Sigmoid colon (tissue), 7 donors: ENCODE data around the gene NID1. TPM values are rescaled to one million over a fixed set of nuclear protein-coding genes. Genes with fewer than 3 reads are reported as not detected.
A peak's percentile ranks its signal among the peaks of the same experiment; 100 is the strongest.

ENCODE experiments used
- DNase-seq: peaks from one replicate; pipeline ENCODE4 v3.0.0-alpha.2; 2019
- H3K27ac ChIP-seq, 4 donors: fragments of 200-600 bp; sonication (generic); one replicate each; pipeline ENCODE4 v1.5.1; 2016 to 2019; ENCODE audit warnings: mild to moderate bottlenecking in 1 of 4
- H3K27me3 ChIP-seq, 3 donors: fragments of 200-600 bp; sonication (generic); one replicate each; pipeline ENCODE4 v1.5.1; 2019; ENCODE audit warnings: mild to moderate bottlenecking in 1 of 3
- H3K36me3 ChIP-seq, 4 donors: fragments of 200-600 bp; sonication (generic); one replicate each; pipeline ENCODE4 v1.5.1; 2016 to 2019
- H3K4me1 ChIP-seq, 4 donors: fragments of 200-600 bp; sonication (generic); one replicate each; pipeline ENCODE4 v1.5.1; 2017 to 2019
- H3K4me3 ChIP-seq, 4 donors: fragments of 200-600 bp; sonication (generic); one replicate each; pipeline ENCODE4 v1.5.1; 2017 to 2019; ENCODE audit warnings: mild to moderate bottlenecking in 2 of 4, moderate library complexity in 1 of 4
- H3K9me3 ChIP-seq, 4 donors: fragments of 200-600 bp in 3 of 4; sonication (generic) in 3 of 4; one replicate each; pipeline versions ENCODE4 v1.5.1 to v1.6.1; 2013 to 2019
- EP300 ChIP-seq, 4 donors: sonication (generic); formaldehyde crosslinking; IDR thresholded peaks; one replicate each; pipeline ENCODE4 v1.6.1; 2017; ENCODE audit warnings: antibody characterized with exemption in 4 of 4
- POLR2A ChIP-seq, 2 donors: fragments of 450-650 bp; IDR thresholded peaks; one replicate each; pipeline ENCODE4 v1.6.1; 2016; ENCODE audit warnings: antibody characterized with exemption in 2 of 2, mild to moderate bottlenecking in 2 of 2, moderate library complexity in 2 of 2
- POLR2AphosphoS5 ChIP-seq, 4 donors: sonication (generic); formaldehyde crosslinking; IDR thresholded peaks; one replicate each; pipeline ENCODE4 v1.6.1; 2017; ENCODE audit warnings: antibody characterized with exemption in 4 of 4
- WGBS, 2 donors: extraction: QIAGEN DNeasy Blood & Tissue Kit; methylation state at CpG; one replicate each; pipeline ENCODE4 v1.1.7; 2013; 5-methylcytosine and 5-hydroxymethylcytosine counted together
- intact Hi-C: fragments of 100-400 bp; cut with DNase I; formaldehyde crosslinking; loops from one replicate; pipeline ENCODE4 v1.15.1; 2023
- polyA plus RNA-seq, 3 donors: library from polyadenylated mRNA; stranded (reverse); fragments of 200-250 nt; gene quantifications; one replicate each; pipeline ENCODE4 v1.2.3, GENCODE V29; 2013
- total RNA-seq, 4 donors: library from RNA; depleted of rRNA; stranded (reverse); fragments of >200 nt; gene quantifications; one replicate each; pipeline ENCODE4 v1.1.0, GENCODE V29; 2016
- TF ChIP-seq, protein P1 (sequence below), 4 experiments: fragments of 450-650 bp in 3 of 4; fragments of 200-600 bp in 1 of 4; IDR thresholded peaks; one replicate each; pipeline ENCODE4 v1.5.1; 2016 to 2019; ENCODE audit warnings: antibody characterized with exemption in 4 of 4, mild to moderate bottlenecking in 3 of 4, moderate library complexity in 2 of 4
- donor health status: healthy with polysubstance abuse.
- donor health status: Bipolar disorder and iron deficiency.
- donor health status: healthy.

The NID1 gene
- total and polyA plus RNA-seq, 7 donors: 3.9 to 242 (median 136) TPM

DNA sequence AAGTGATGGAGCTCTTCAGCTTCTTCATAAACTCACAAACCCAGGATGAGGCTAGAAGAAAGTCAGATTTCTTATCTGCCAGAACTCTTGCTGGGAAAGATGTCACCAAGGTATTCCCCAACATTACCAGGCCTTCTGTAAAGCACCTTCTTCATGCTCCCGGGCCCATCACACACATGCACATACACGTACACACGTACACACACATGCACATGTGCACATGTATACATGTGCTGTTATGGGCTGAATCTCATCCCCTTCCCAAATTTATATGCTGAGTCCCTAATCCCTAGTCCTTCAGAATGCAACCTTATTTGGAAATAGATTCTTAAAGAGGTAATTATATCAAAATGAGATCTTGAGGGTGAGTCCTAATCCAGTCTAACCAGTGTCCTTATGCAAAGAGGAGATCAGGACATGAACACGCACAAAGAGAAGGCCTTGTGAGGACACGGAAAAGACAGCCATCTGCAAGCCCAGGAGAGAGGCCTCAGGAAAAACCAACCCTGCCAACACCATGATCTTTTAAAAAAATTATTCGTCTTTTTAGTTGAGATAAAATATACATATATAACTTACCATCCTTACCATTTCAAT is 121.8 kb downstream of the NID1 start:
- Histone ChIP-seq H3K27me3 (no peaks in the 10 kb centered on the region), H3K36me3 (no peaks in the 10 kb centered on the region), H3K9me3 (no peaks in the 10 kb centered on the region), H3K4me3 (no peak overlapping the region), H3K27ac (peak overlapping the region; percentile 2 to 45 (median 24)), H3K4me1 (peaks cover 0 to 4% (median 0%) of the 10 kb centered on the region in 4 donors)
- 91 to 93% methylated on average over 6 of the region's 6 CpGs for WGBS, 2 donors
- intact Hi-C loops: no loop called here
- no peak for TF ChIP-seq POLR2AphosphoS5 (IDR thresholded peaks at IDR 0.05)
- no peak for DNase-seq

DNA sequence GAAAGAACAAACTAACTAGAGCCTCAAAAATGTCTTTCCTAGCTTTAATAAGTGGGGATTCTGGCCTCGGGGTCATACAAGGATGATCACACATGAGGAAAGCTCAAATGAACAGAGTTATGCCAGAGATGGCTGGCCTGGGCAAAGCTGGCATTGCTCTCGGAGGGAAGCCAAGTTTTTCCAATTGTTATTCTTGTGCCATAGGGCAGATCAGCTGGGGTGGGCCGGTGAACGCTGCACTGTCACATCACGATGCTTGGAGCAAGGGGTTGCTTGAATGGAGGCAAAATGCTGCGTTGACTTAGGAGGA is 122.3 kb downstream of the NID1 start:
- TF ChIP-seq POLR2A (IDR thresholded peaks at IDR 0.05) (no peak), EP300 (IDR thresholded peaks at IDR 0.05) (no peak), POLR2AphosphoS5 (IDR thresholded peaks at IDR 0.05) (no peak)
- TF ChIP-seq, protein P1, sequence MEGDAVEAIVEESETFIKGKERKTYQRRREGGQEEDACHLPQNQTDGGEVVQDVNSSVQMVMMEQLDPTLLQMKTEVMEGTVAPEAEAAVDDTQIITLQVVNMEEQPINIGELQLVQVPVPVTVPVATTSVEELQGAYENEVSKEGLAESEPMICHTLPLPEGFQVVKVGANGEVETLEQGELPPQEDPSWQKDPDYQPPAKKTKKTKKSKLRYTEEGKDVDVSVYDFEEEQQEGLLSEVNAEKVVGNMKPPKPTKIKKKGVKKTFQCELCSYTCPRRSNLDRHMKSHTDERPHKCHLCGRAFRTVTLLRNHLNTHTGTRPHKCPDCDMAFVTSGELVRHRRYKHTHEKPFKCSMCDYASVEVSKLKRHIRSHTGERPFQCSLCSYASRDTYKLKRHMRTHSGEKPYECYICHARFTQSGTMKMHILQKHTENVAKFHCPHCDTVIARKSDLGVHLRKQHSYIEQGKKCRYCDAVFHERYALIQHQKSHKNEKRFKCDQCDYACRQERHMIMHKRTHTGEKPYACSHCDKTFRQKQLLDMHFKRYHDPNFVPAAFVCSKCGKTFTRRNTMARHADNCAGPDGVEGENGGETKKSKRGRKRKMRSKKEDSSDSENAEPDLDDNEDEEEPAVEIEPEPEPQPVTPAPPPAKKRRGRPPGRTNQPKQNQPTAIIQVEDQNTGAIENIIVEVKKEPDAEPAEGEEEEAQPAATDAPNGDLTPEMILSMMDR (IDR thresholded peaks at IDR 0.05): no peak
- Histone ChIP-seq H3K27me3 (no peaks in the 10 kb centered on the region), H3K4me1 (peaks cover 0 to 4% (median 0%) of the 10 kb centered on the region in 4 donors), H3K27ac (peak overlapping the region; percentile 2 to 45 (median 24)), H3K9me3 (no peaks in the 10 kb centered on the region), H3K36me3 (no peaks in the 10 kb centered on the region), H3K4me3 (no peak overlapping the region)
- WGBS, 2 donors: 88 to 93% methylated on average over 6 of the region's 6 CpGs
- intact Hi-C loops: no loop called here
- no peak for DNase-seq

DNA sequence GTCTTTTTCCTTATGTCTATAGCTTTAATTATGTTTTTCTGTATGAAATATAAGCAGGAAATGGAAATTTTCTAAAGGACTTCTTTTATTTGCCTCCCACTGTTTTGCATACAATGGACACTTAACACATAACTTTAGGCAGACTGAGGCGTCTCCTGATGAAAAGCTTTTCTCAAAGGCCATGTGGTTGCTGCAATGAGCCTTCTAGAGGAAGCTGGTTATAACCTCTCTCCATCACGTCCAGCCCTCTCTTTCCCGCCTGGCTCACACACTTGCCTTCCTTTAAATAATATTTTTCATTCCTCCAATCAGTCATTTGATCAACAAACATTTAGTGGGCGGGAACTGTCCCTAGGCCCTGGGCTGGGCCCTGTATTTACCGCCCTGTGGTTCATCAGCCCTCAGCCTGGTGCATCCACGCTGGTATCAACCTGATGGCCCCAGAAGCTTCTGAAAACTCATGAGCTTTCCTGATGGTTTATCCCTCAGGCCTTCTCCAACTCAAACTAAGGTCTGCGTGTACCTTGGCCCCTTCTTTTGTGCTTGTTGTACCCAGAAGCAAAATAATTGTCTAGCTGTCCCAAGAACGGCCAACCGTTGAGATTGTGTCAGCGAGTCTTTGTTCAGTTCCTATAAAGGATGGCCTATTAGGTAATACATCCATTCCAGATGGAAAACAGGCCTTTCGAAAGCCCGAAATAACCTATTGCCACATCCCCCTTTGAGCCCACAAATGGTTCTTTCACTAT is 122.8 kb downstream of the NID1 start:
- Histone ChIP-seq H3K27ac (peak overlapping the region; percentile 27 to 47 (median 42)), H3K27me3 (no peaks in the 10 kb centered on the region), H3K4me1 (peaks cover 0 to 4% (median 0%) of the 10 kb centered on the region in 4 donors), H3K4me3 (no peak overlapping the region), H3K9me3 (no peaks in the 10 kb centered on the region), H3K36me3 (no peaks in the 10 kb centered on the region)
- intact Hi-C loops: no loop called here
- 87 to 90% methylated on average over 12 of the region's 12 CpGs for WGBS, 2 donors
- TF ChIP-seq, protein P1 (IDR thresholded peaks at IDR 0.05): no peak
- TF ChIP-seq POLR2A (IDR thresholded peaks at IDR 0.05) (no peak), POLR2AphosphoS5 (IDR thresholded peaks at IDR 0.05) (peak in 1 of 4 donors; percentile 34), EP300 (IDR thresholded peaks at IDR 0.05) (no peak)
- DNase-seq: no peak

DNA sequence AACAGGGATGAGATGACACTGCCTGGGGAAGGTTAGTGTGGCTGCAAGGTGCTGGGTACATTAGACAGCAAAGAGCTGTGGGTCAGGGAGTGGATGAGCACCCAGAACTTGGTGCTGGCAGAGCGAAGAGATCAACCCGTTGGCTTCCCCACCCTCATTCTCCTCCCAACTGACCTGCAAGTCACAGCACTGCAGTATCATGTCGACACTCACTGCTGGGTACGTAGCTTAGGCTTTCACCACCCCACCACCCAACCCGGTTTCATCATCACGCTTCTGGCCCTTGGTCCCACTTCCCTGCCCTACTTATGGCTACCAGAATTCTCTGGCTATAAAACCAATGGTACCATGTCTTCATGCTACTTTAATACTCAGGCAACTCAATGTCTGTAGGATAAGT is 124.6 kb downstream of the NID1 start:
- peaks cover 0 to 6% (median 4%) of the 10 kb centered on the region in 4 donors for H3K4me1 ChIP-seq
- H3K27ac ChIP-seq: no peak overlapping the region
- H3K9me3 ChIP-seq: no peaks in the 10 kb centered on the region
- intact Hi-C loops: no loop called here
- WGBS, 2 donors: 89 to 95% methylated on average over 6 of the region's 6 CpGs
- H3K36me3 ChIP-seq: no peaks in the 10 kb centered on the region
- TF ChIP-seq POLR2AphosphoS5 (IDR thresholded peaks at IDR 0.05) (no peak), EP300 (IDR thresholded peaks at IDR 0.05) (no peak), POLR2A (IDR thresholded peaks at IDR 0.05) (no peak)
- TF ChIP-seq, protein P1 (IDR thresholded peaks at IDR 0.05): no peak
- H3K27me3 ChIP-seq: no peaks in the 10 kb centered on the region
- no peak overlapping the region for H3K4me3 ChIP-seq
- no peak for DNase-seq

DNA sequence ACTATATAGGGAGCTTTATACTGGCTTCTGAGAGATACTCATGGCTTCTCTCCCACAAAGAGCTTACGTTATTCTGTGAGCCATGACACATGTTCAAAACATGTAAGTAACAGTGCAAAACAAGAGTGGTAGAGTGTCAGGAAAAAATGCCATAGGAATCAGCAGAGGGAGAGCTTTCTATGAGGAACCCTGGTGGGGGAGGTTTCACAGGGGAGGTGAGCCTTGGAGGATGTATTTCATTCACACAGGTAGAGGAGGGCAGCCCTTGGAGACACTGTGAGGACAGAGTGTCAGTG is 125.5 kb downstream of the NID1 start:
- TF ChIP-seq EP300 (IDR thresholded peaks at IDR 0.05): no peak
- TF ChIP-seq, protein P1 (IDR thresholded peaks at IDR 0.05): no peak
- no peak for TF ChIP-seq POLR2A (IDR thresholded peaks at IDR 0.05)
- TF ChIP-seq POLR2AphosphoS5 (IDR thresholded peaks at IDR 0.05): no peak
- 79 to 81% methylated on average over 1 of the region's 1 CpG for WGBS, 2 donors
- H3K9me3 ChIP-seq: no peaks in the 10 kb centered on the region

More for the DNA sequence above, 125.5 kb downstream of the NID1 start:
- peaks cover 0 to 6% (median 4%) of the 10 kb centered on the region in 4 donors for H3K4me1 ChIP-seq
- intact Hi-C loops: no loop called here
- no peak for DNase-seq
- peak overlapping the region in 2 of 4 donors; percentile 30 to 42 for H3K27ac ChIP-seq
- H3K4me3 ChIP-seq: no peak overlapping the region
- no peaks in the 10 kb centered on the region for H3K36me3 ChIP-seq
- no peaks in the 10 kb centered on the region for H3K27me3 ChIP-seq
